NCI-H345 (cell line): ENCODE measurements around the gene EVI2B.
"Not testable (repeated sequence)": the region's sequence is repeated elsewhere in the genome, so short reads cannot be mapped to it uniquely, and the experiment has no call there.

Experiments used
- DNase-seq: peaks from one replicate; lab custom pipeline; 2025; lab: John Stamatoyannopoulos, UW

Gene EVI2B

GRCh38 chr17:31269036-31269577, 44.7 kb downstream of the EVI2B start:
- no peak for DNase-seq

- DNase-seq: no peak
Measured at GRCh38 chr17:31266042-31266441, 47.8 kb downstream of the EVI2B start.

- not testable (repeated sequence) for DNase-seq
Measured at GRCh38 chr17:31262923-31263322, 50.9 kb downstream of the EVI2B start.

- DNase-seq: no peak
Measured at GRCh38 chr17:31261601-31262000, 52.3 kb downstream of the EVI2B start.

- DNase-seq: no peak
Measured at GRCh38 chr17:31260151-31260550, 53.7 kb downstream of the EVI2B start.

- no peak for DNase-seq
Measured at GRCh38 chr17:31256936-31257335, 56.9 kb downstream of the EVI2B start.

GRCh38 chr17:31254654-31255053, 59.2 kb downstream of the EVI2B start:
- no peak for DNase-seq
